Karpas-422 (cell line): Measurements from ENCODE around the gene CUL1. TPM values are rescaled to one million over a fixed set of nuclear protein-coding genes. Genes with fewer than 3 reads are reported as not detected.

Experiments
- DNase-seq: peaks from one replicate; pipeline ENCODE4 v3.0.0-alpha.2; 2015
- H2AFZ ChIP-seq: fragments of 200-600 bp; sonication (generic); 2 replicates; pipeline ENCODE4 v1.6.1; 2014; ENCODE audit warnings: antibody characterized with exemption, low read length, mixed read lengths
- H3K27ac ChIP-seq: fragments of 200-600 bp; sonication (generic); 2 replicates; pipeline ENCODE4 v1.5.1; 2014; ENCODE audit warnings: mild to moderate bottlenecking, low read length, moderate library complexity
- H3K27me3 ChIP-seq: fragments of 200-600 bp; sonication (generic); 2 replicates; pipeline ENCODE4 v1.6.1; 2014; ENCODE audit warnings: low read length, mixed read lengths
- H3K36me3 ChIP-seq: fragments of 200-600 bp; sonication (generic); 2 replicates; pipeline ENCODE4 v1.6.1; 2014; ENCODE audit warnings: low read length, mixed read lengths; ENCODE audit not compliant: insufficient read depth
- H3K4me1 ChIP-seq: fragments of 200-600 bp; sonication (generic); 2 replicates; pipeline ENCODE4 v1.6.1; 2014; ENCODE audit warnings: mild to moderate bottlenecking, low read length, mixed read lengths
- H3K4me2 ChIP-seq: fragments of 200-600 bp; sonication (generic); 2 replicates; pipeline ENCODE4 v1.6.1; 2014; ENCODE audit warnings: low read length, low read depth, mild to moderate bottlenecking; ENCODE audit not compliant: poor library complexity, severe bottlenecking
- H3K4me3 ChIP-seq: fragments of 200-600 bp; sonication (generic); 2 replicates; pipeline ENCODE4 v1.5.1; 2014; ENCODE audit warnings: mild to moderate bottlenecking, antibody characterized with exemption, low read length, mixed read lengths
- H3K79me2 ChIP-seq: fragments of 200-600 bp; sonication (generic); 2 replicates; pipeline ENCODE4 v1.6.1; 2014; ENCODE audit warnings: mild to moderate bottlenecking, low read length, mixed read lengths
- H3K9ac ChIP-seq: fragments of 200-600 bp; sonication (generic); 2 replicates; pipeline ENCODE4 v1.6.0; 2014; ENCODE audit warnings: low read length
- H3K9me2 ChIP-seq: fragments of 200-600 bp; sonication (generic), shearing (Covaris generic); replicated peaks from 2 replicates; pipeline ENCODE4 v1.6.0; 2014; ENCODE audit warnings: mild to moderate bottlenecking, low read length, moderate library complexity; ENCODE audit not compliant: insufficient read depth
- H3K9me3 ChIP-seq: fragments of 300-700, 200-600 bp; sonication (generic); 2 replicates; pipeline ENCODE4 v1.6.1; 2014; ENCODE audit warnings: low read length, mixed read lengths
- H4K20me1 ChIP-seq: fragments of 200-600 bp; sonication (generic); 2 replicates; pipeline ENCODE4 v1.6.1; 2014; ENCODE audit warnings: mild to moderate bottlenecking, antibody characterized with exemption, low read length, low read depth; ENCODE audit not compliant: insufficient read depth
- total RNA-seq: library from RNA; depleted of rRNA; stranded (reverse); fragments of >200 nt; shearing (Covaris generic); gene quantifications from 2 replicates; pipeline ENCODE4 v1.2.3, GENCODE V29; 2014; ENCODE audit warnings: low replicate concordance

Gene CUL1
- total RNA-seq, 1 experiment from 2014 or later, result 55.5 TPM

DNA sequence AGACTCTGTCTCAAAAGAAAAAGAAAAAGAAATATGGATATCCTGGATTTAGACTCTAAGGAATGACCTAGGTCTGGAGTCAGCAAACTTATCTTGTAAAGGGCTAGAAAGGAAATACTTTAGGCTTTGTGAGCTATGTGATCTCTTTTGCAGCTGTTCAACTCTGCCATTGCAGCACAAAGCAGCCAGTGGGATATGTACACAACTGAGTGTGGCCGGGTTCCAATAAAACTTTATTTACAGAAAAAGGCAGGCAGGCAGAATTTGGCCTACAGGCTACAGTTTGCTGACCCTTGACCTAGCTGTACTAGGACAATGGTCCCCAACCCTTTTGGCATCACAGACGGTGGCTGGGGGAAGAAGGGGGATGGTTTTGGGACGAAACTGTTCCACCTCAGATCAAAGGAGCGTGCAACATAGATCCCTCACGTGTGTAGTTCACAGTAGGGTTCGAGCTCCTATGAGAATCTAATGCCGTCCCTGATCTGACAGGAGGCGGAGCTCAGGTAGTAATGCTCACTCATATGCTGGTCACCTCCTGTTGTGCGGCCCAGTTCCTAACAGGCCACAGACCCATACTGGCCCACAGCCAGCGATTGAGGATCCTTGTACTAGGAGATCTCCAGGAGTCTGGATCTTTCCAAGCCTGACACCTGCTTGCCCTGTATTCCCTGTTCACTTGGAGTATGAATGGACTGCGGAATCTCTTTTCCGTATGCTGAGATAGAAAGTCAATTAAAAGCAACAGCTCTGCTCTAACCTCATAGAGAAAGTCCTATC lies 63.0 kb downstream of the CUL1 start:
- peaks cover 6% of the 10 kb centered on the region for H3K4me1 ChIP-seq
- H3K9ac ChIP-seq, result no peak overlapping the region
- no peaks in the 10 kb centered on the region for H3K9me3 ChIP-seq
- H3K27me3 ChIP-seq, result no peaks in the 10 kb centered on the region
- DNase-seq, result no peak
- H2AFZ ChIP-seq, result no peak overlapping the region
- peaks cover 28% of the 10 kb centered on the region; the same call in 1 of the 2 replicates for H3K79me2 ChIP-seq
- H3K4me3 ChIP-seq, result no peak overlapping the region
- H3K27ac ChIP-seq, result no peak overlapping the region
- peaks cover 37% of the 10 kb centered on the region; the same call in 1 of the 2 replicates for H3K36me3 ChIP-seq
- H4K20me1 ChIP-seq, result no peaks in the 10 kb centered on the region
- no peak overlapping the region for H3K4me2 ChIP-seq
- no peaks in the 10 kb centered on the region for H3K9me2 ChIP-seq

DNA sequence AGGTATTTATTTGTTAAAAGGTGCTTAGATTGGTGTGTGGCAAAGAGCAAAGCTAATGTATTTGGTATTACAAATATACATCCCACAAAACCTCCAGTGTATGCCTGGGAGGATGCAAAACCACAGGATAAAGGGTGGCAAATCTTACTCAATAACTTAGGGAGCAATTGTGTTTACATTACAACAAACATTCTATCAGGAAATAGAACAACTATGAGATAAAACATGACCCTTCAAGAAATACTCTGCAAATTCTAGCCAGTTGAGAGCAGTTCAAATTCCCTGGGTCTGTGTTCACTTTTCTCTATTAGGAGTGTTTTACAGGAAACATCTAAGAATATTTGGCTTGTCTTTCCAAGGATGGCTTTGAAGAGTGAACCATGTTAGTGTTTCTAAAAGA lies 64.9 kb downstream of the CUL1 start:
- Histone ChIP-seq H4K20me1 (no peaks in the 10 kb centered on the region), H3K4me3 (no peak overlapping the region), H3K9me3 (no peaks in the 10 kb centered on the region), H3K36me3 (peaks cover 36% of the 10 kb centered on the region; the same call in 1 of the 2 replicates), H3K4me2 (no peak overlapping the region), H2AFZ (no peak overlapping the region), H3K79me2 (peaks cover 22% of the 10 kb centered on the region), H3K9me2 (no peaks in the 10 kb centered on the region), H3K27ac (no peak overlapping the region), H3K9ac (no peak overlapping the region), H3K4me1 (peaks cover 24% of the 10 kb centered on the region), H3K27me3 (no peaks in the 10 kb centered on the region)
- no peak for DNase-seq

- H3K36me3 ChIP-seq, result peaks cover 16% of the 10 kb centered on the region; the same call in 1 of the 2 replicates
- H3K9ac ChIP-seq, result peak overlapping the region; percentile 23; the same call in 1 of the 2 replicates
- no peaks in the 10 kb centered on the region for H3K27me3 ChIP-seq
- peak overlapping the region; percentile 73 for H3K27ac ChIP-seq
- H3K9me2 ChIP-seq, result no peaks in the 10 kb centered on the region
- H3K4me1 ChIP-seq, result peaks cover 51% of the 10 kb centered on the region
- H3K4me3 ChIP-seq, result peak overlapping the region; percentile 8
- peak; percentile 58 for DNase-seq
- no peaks in the 10 kb centered on the region for H4K20me1 ChIP-seq
- peak overlapping the region; percentile 55 for H3K4me2 ChIP-seq
- H3K9me3 ChIP-seq, result no peaks in the 10 kb centered on the region
- H2AFZ ChIP-seq, result no peak overlapping the region
- H3K79me2 ChIP-seq, result peaks cover 36% of the 10 kb centered on the region
Measured at GRCh38 chr7:148770004-148770403, 71.3 kb downstream of the CUL1 start.

GRCh38 chr7:148772297-148773089 lies 73.8 kb downstream of the CUL1 start:
- no peaks in the 10 kb centered on the region for H3K9me3 ChIP-seq
- no peak overlapping the region for H2AFZ ChIP-seq
- no peak overlapping the region for H3K4me3 ChIP-seq
- no peaks in the 10 kb centered on the region for H4K20me1 ChIP-seq
- no peak overlapping the region for H3K4me2 ChIP-seq
- H3K36me3 ChIP-seq, result peaks cover 18% of the 10 kb centered on the region; the same call in 1 of the 2 replicates
- no peak overlapping the region for H3K9ac ChIP-seq
- peaks cover 34% of the 10 kb centered on the region for H3K79me2 ChIP-seq
- DNase-seq, result no peak
- H3K27me3 ChIP-seq, result no peaks in the 10 kb centered on the region
- H3K4me1 ChIP-seq, result peaks cover 37% of the 10 kb centered on the region
- H3K27ac ChIP-seq, result no peak overlapping the region
- no peaks in the 10 kb centered on the region for H3K9me2 ChIP-seq

- H3K9me3 ChIP-seq, result no peaks in the 10 kb centered on the region
- no peak overlapping the region for H3K4me3 ChIP-seq
- H3K4me2 ChIP-seq, result no peak overlapping the region
- no peak for DNase-seq
- H3K9ac ChIP-seq, result no peak overlapping the region
- H3K27ac ChIP-seq, result no peak overlapping the region
- H3K27me3 ChIP-seq, result no peaks in the 10 kb centered on the region
- peaks cover 31% of the 10 kb centered on the region for H3K79me2 ChIP-seq
- no peak overlapping the region for H2AFZ ChIP-seq
- H3K9me2 ChIP-seq, result no peaks in the 10 kb centered on the region
- peaks cover 11% of the 10 kb centered on the region; the same call in 1 of the 2 replicates for H3K36me3 ChIP-seq
- H3K4me1 ChIP-seq, result peaks cover 30% of the 10 kb centered on the region
- no peaks in the 10 kb centered on the region for H4K20me1 ChIP-seq
Measured at GRCh38 chr7:148773334-148773733, 74.6 kb downstream of the CUL1 start.

- H3K9ac ChIP-seq, result no peak overlapping the region
- peaks cover 19% of the 10 kb centered on the region for H3K4me1 ChIP-seq
- H2AFZ ChIP-seq, result no peak overlapping the region
- no peaks in the 10 kb centered on the region for H3K9me2 ChIP-seq
- H3K27ac ChIP-seq, result no peak overlapping the region
- H3K9me3 ChIP-seq, result no peaks in the 10 kb centered on the region
- H3K79me2 ChIP-seq, result peaks cover 26% of the 10 kb centered on the region
- peaks cover 11% of the 10 kb centered on the region; the same call in 1 of the 2 replicates for H3K36me3 ChIP-seq
- no peak overlapping the region for H3K4me3 ChIP-seq
- H3K4me2 ChIP-seq, result no peak overlapping the region
- no peaks in the 10 kb centered on the region for H4K20me1 ChIP-seq
- no peaks in the 10 kb centered on the region for H3K27me3 ChIP-seq
- DNase-seq, result no peak
Measured at GRCh38 chr7:148774471-148774870, 75.8 kb downstream of the CUL1 start.

- DNase-seq, result no peak
- no peak overlapping the region for H3K4me3 ChIP-seq
- H3K4me1 ChIP-seq, result no peaks in the 10 kb centered on the region
- H3K27me3 ChIP-seq, result no peaks in the 10 kb centered on the region
- no peaks in the 10 kb centered on the region for H3K9me2 ChIP-seq
- H3K79me2 ChIP-seq, result no peaks in the 10 kb centered on the region
- no peaks in the 10 kb centered on the region for H4K20me1 ChIP-seq
- H3K4me2 ChIP-seq, result no peak overlapping the region
- H3K27ac ChIP-seq, result no peak overlapping the region
- no peak overlapping the region for H2AFZ ChIP-seq
- H3K9ac ChIP-seq, result no peak overlapping the region
- no peaks in the 10 kb centered on the region for H3K9me3 ChIP-seq
- peaks cover 19% of the 10 kb centered on the region for H3K36me3 ChIP-seq
Measured at GRCh38 chr7:148782757-148783456, 84.2 kb downstream of the CUL1 start.
